ENCODE results near the gene SEMA5A. TPM values are rescaled to one million over a fixed set of nuclear protein-coding genes. Genes with fewer than 3 reads are reported as not detected.

The SEMA5A gene
- polyA plus RNA-seq, 1 of the 3 experiments (the other 2 are of a cell fraction) = 0.58 TPM

- Histone ChIP-seq H3K36me3 (replicated peaks in 1 of 2; ENCODE audit: control insufficient read depth in 1 of 2, insufficient read depth in 2 of 2, low read length in 1 of 2) (no peaks in the 10 kb centered on the region), H4K20me1 (ENCODE audit: insufficient read depth) (no peaks in the 10 kb centered on the region), H3K9ac (no peak overlapping the region), H3K27ac (ENCODE audit: low read depth in 2 of 2, low read length in 1 of 2) (no peak overlapping the region), H3K4me2 (no peak overlapping the region), H3K79me2 (ENCODE audit: insufficient read depth) (no peaks in the 10 kb centered on the region), H3K9me2 (no peaks in the 10 kb centered on the region), H3F3A (replicated peaks; ENCODE audit: insufficient read depth) (no peaks in the 10 kb centered on the region), H3K4me1 (ENCODE audit: control insufficient read depth in 1 of 2, insufficient read depth in 2 of 2, low read depth in 1 of 2, low read length in 1 of 2) (no peaks in the 10 kb centered on the region), H3K27me3 (ENCODE audit: insufficient read depth) (no peaks in the 10 kb centered on the region), H2AFZ (ENCODE audit: low read depth) (no peak overlapping the region), H3K9me3 (no peaks in the 10 kb centered on the region), H3K4me3 (ENCODE audit: low read depth in 2 of 2, low read length in 1 of 2) (no peak overlapping the region)
- no peak for DNase-seq
- WGBS (ENCODE audit: low lambda C conversion rate) = 61% methylated on average over 1 of the region's 1 CpG
- ChIA-PET CTCF (no interaction called here), POLR2A (no interaction called here)
- no peak for TF ChIP-seq JUND (IDR thresholded peaks at IDR 0.05)
- TF ChIP-seq MAX (IDR thresholded peaks at IDR 0.05; ENCODE audit: low read depth) = no peak
- TF ChIP-seq PBX3 (IDR thresholded peaks at IDR 0.05) = no peak
- no peak for TF ChIP-seq RXRA (IDR thresholded peaks at IDR 0.05; ENCODE audit: borderline replicate concordance, low read depth)
- no peak for TF ChIP-seq CHD2 (IDR thresholded peaks at IDR 0.05; ENCODE audit: low read length, partially characterized antibody)
- no peak for TF ChIP-seq TCF12 (IDR thresholded peaks at IDR 0.05)
- TF ChIP-seq NFIC (IDR thresholded peaks at IDR 0.05; ENCODE audit: borderline replicate concordance) = no peak
- TF ChIP-seq EP300 (IDR thresholded peaks at IDR 0.05; ENCODE audit: borderline replicate concordance in 1 of 2, low read depth in 1 of 2, low read length in 1 of 2) = no peak
- no peak for TF ChIP-seq ELF1 (IDR thresholded peaks at IDR 0.05)
- TF ChIP-seq NRF1 (IDR thresholded peaks at IDR 0.05; ENCODE audit: low read depth, low read length) = no peak
- no peak for TF ChIP-seq FOXJ3 (CRISPR knock-in tag; IDR thresholded peaks at IDR 0.05)
- no peak for TF ChIP-seq MXI1 (IDR thresholded peaks at IDR 0.05; ENCODE audit: low read depth, low read length)
- no peak for TF ChIP-seq GATA2 (CRISPR knock-in tag; IDR thresholded peaks at IDR 0.05)
- no peak for TF ChIP-seq FOSL2 (IDR thresholded peaks at IDR 0.05; ENCODE audit: borderline replicate concordance, low read depth)
- TF ChIP-seq MEF2A (IDR thresholded peaks at IDR 0.05; ENCODE audit: borderline replicate concordance, low read depth) = no peak
- no peak for TF ChIP-seq IRF3 (IDR thresholded peaks at IDR 0.05; ENCODE audit: low read depth, low read length)
- no peak for TF ChIP-seq ZBTB33 (IDR thresholded peaks at IDR 0.05; ENCODE audit: borderline replicate concordance, low read depth)
- TF ChIP-seq FOXM1 (IDR thresholded peaks at IDR 0.05; ENCODE audit: low read depth) = no peak
- no peak for TF ChIP-seq RFX5 (IDR thresholded peaks at IDR 0.05; ENCODE audit: low read length)
Measured at GRCh38 chr5:9121597-9121996, 424.3 kb downstream of the SEMA5A start.
